Measurements from ENCODE around the gene LAMB1. TPM values are rescaled to one million over a fixed set of nuclear protein-coding genes. Genes with fewer than 3 reads are reported as not detected.

LAMB1 gene
- total and polyA plus RNA-seq, 12 donors = 33.3 to 145 (median 59.3) TPM

GRCh38 chr7:108008240-108008639 lies 5.3 kb upstream of the LAMB1 start:
- H3K27ac ChIP-seq = no peak overlapping the region
- H3K36me3 ChIP-seq = no peaks in the 10 kb centered on the region
- WGBS, 2 donors = 85 to 91% methylated on average over 4 of the region's 4 CpGs
- intact Hi-C loops (cut with DNase I) = loop anchor here in 4 of 10 donors (10.0 kb wide), 3 partner anchors 87 to 137 kb away; partner anchors contain the start of gene DLD (in 1 of the 4)
- H3K4me1 ChIP-seq = peaks cover 0 to 46% (median 17%) of the 10 kb centered on the region in 9 donors
- ATAC-seq (no peak), DNase-seq (no peak)
- TF ChIP-seq CTCF (IDR thresholded peaks at IDR 0.05) = no peak
- H3K9me3 ChIP-seq = no peaks in the 10 kb centered on the region
- no peak overlapping the region for H3K4me3 ChIP-seq
- peaks cover 0 to 26% (median 0%) of the 10 kb centered on the region in 7 donors for H3K27me3 ChIP-seq

- H3K27ac ChIP-seq = no peak overlapping the region
- TF ChIP-seq CTCF (IDR thresholded peaks at IDR 0.05) = no peak
Measured at GRCh38 chr7:108007762-108008161, 4.8 kb upstream of the LAMB1 start.

GRCh38 chr7:108007261-108007660 lies 4.3 kb upstream of the LAMB1 start:
- no peak overlapping the region for H3K4me3 ChIP-seq
- DNase-seq = no peak
- ATAC-seq = no peak
- WGBS, 2 donors = 82 to 88% methylated on average over 3 of the region's 3 CpGs
- no peak overlapping the region for H3K27ac ChIP-seq
- H3K4me1 ChIP-seq = peaks cover 0 to 46% (median 19%) of the 10 kb centered on the region in 9 donors
- no peaks in the 10 kb centered on the region for H3K36me3 ChIP-seq
- H3K9me3 ChIP-seq = no peaks in the 10 kb centered on the region
- no peak for TF ChIP-seq CTCF (IDR thresholded peaks at IDR 0.05)
- peaks cover 0 to 35% (median 0%) of the 10 kb centered on the region in 7 donors for H3K27me3 ChIP-seq
- intact Hi-C loops (cut with DNase I) = loop anchor here in 4 of 10 donors (10.0 kb wide), 3 partner anchors 88 to 138 kb away; partner anchors contain the start of gene DLD (in 1 of the 4)

More at GRCh38 chr7:108007762-108008161, 4.8 kb upstream of the LAMB1 start:
- WGBS, 2 donors = 45 to 49% methylated on average over 3 of the region's 3 CpGs
- intact Hi-C loops (cut with DNase I) = loop anchor here in 4 of 10 donors (10.0 kb wide), 3 partner anchors 87 to 137 kb away; partner anchors contain the start of gene DLD (in 1 of the 4)
- Histone ChIP-seq H3K36me3 (no peaks in the 10 kb centered on the region), H3K9me3 (no peaks in the 10 kb centered on the region), H3K27me3 (peaks cover 0 to 30% (median 0%) of the 10 kb centered on the region in 7 donors), H3K4me3 (no peak overlapping the region), H3K4me1 (peaks cover 0 to 44% (median 20%) of the 10 kb centered on the region in 9 donors)
- ATAC-seq (no peak), DNase-seq (no peak)

- Histone ChIP-seq H3K36me3 (no peaks in the 10 kb centered on the region), H3K4me1 (peaks cover 4 to 53% (median 36%) of the 10 kb centered on the region in 9 donors), H3K9me3 (no peaks in the 10 kb centered on the region), H3K4me3 (peak overlapping the region in 3 of 10 donors; percentile 71 to 88 (median 86)), H3K27me3 (peaks cover 0 to 58% (median 0%) of the 10 kb centered on the region in 7 donors), H3K27ac (peak overlapping the region in 7 of 10 donors; percentile 6 to 93 (median 77))
- intact Hi-C loops (cut with DNase I) = loop anchor here in 7 of 10 donors (5.0 to 10.0 kb wide), 7 partner anchors 37 to 143 kb away; partner anchors contain the start of gene DLD (in 1 of the 7)
- DNase-seq = peak in 1 of 2 donors; percentile 27
- ATAC-seq = peak in 2 of 8 donors; percentile 5 to 7
- WGBS, 2 donors = 51 to 61% methylated on average over 13 of the region's 13 CpGs
- no peak for TF ChIP-seq CTCF (IDR thresholded peaks at IDR 0.05)
Measured at GRCh38 chr7:108004220-108005142, 1.5 kb upstream of the LAMB1 start.
